Transverse colon (tissue), 4 donors: ENCODE results near the gene NFAT5.

Experiments
- CTCF ChIP-seq, 5 experiments: fragments of 200-600 bp in 3 of 5; fragments of 450-650 bp in 2 of 5; sonication (generic) in 3 of 5; IDR thresholded peaks; 1 replicate in 2 of 5; 2 replicates in 3 of 5; pipeline ENCODE4 v1.5.1; 2016 to 2017; ENCODE audit warnings: antibody characterized with exemption in 5 of 5, inconsistent platforms in 3 of 5, mild to moderate bottlenecking in 2 of 5, moderate library complexity in 1 of 5
- POLR2A ChIP-seq: fragments of 450-650 bp; IDR thresholded peaks from one replicate; pipeline ENCODE4 v1.6.1; 2016; ENCODE audit warnings: antibody characterized with exemption, mild to moderate bottlenecking, moderate library complexity
- POLR2AphosphoS5 ChIP-seq, 3 donors: sonication (generic); formaldehyde crosslinking; IDR thresholded peaks; one replicate each; pipeline ENCODE4 v1.6.1; 2016; ENCODE audit warnings: antibody characterized with exemption in 3 of 3

- no peak for TF ChIP-seq POLR2A
- no peak for TF ChIP-seq POLR2AphosphoS5 (IDR thresholded peaks at IDR 0.05)
- no peak for TF ChIP-seq CTCF (IDR thresholded peaks at IDR 0.05)
These were observed 6.6 kb upstream of the NFAT5 start for GRCh38 chr16:69559164-69559563.
